Spinal cord (tissue), 10 donors: ENCODE results near the gene ITPK1. TPM values are rescaled to one million over a fixed set of nuclear protein-coding genes. Genes with fewer than 3 reads are reported as not detected.

Source experiments
- DNase-seq, 6 donors: peaks; one replicate each; pipeline versions ENCODE4 v3.0.0 to v3.0.0-alpha.2; 2013 to 2015; ENCODE audit warnings: low spot score in 6 of 6, low read depth in 4 of 6
- H3K27ac ChIP-seq: one replicate; pipeline ENCODE4 v1.5.1; 2013; ENCODE audit warnings: low read depth, low read length, control low read depth
- H3K27me3 ChIP-seq: one replicate; pipeline ENCODE4 v1.6.1; 2013; ENCODE audit warnings: low read length; ENCODE audit not compliant: control insufficient read depth, insufficient read depth
- H3K36me3 ChIP-seq: one replicate; pipeline ENCODE4 v1.6.1; 2013; ENCODE audit warnings: low read length; ENCODE audit not compliant: control insufficient read depth, insufficient read depth
- H3K4me1 ChIP-seq: one replicate; pipeline ENCODE4 v1.6.1; 2013; ENCODE audit warnings: low read length; ENCODE audit not compliant: control insufficient read depth, insufficient read depth
- H3K4me3 ChIP-seq: one replicate; pipeline ENCODE4 v1.5.1; 2013; ENCODE audit warnings: low read depth, low read length, control low read depth
- H3K9me3 ChIP-seq: one replicate; pipeline ENCODE4 v1.6.1; 2013; ENCODE audit warnings: low read length; ENCODE audit not compliant: control insufficient read depth, insufficient read depth
- WGBS: methylation state at CpG from one replicate; pipeline ENCODE4 v1.1.5; 2013; ENCODE audit warnings: missing lambda C conversion rate; ENCODE audit not compliant: insufficient coverage; 5-methylcytosine and 5-hydroxymethylcytosine counted together
- polyA plus RNA-seq, 2 donors: library from polyadenylated mRNA; unstranded; fragments of 120-200 nt; gene quantifications; one replicate each; pipeline ENCODE4 v1.2.1, GENCODE V29; 2013; ENCODE audit not compliant: insufficient read length in 2 of 2
- total RNA-seq, 2 donors: library from RNA; depleted of rRNA in 1 of 2; stranded (reverse); fragments of 120-200 nt in 1 of 2; fragments of >200 nt in 1 of 2; gene quantifications; one replicate each; pipeline versions ENCODE4 v1.2.3 to v1.2.4, GENCODE V29; 2013 to 2014
- donor health status: healthy.

Gene ITPK1
- total and polyA plus RNA-seq, 4 donors, result 33.8 to 147 (median 83.3) TPM

DNA sequence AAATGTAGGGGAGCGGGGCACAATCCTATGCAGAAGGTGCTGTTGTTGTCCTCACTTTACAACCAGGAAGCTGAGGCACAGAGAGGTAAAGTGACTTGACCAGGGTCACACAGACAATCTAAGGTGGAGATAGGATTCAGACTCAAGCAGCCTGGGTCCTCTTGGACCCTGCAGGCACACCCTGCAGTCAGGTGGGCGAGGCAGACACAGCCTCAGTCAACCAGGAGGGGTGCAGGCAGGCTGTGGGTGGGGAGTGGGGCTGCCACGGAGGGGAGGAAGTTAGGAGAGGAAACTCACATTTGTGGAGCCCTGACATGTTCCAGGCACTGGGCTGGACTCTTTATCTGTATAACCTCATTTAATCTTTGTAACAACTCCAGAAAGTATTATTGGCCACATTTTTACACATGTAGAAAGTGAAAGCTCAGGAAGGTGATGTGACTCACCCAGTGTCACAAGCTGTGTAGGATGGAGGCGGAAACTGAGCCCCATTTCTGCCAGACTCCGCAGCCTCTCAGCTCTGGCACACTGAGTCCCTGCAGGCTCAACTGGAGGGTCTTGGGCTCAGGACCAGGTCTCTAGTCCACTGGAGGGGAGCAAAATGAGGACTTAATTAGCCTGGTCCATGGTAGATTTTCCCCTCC, 217.7 kb downstream of the ITPK1 start:
- H3K36me3 ChIP-seq, result no peaks in the 10 kb centered on the region
- H3K4me1 ChIP-seq, result peaks cover 7% of the 10 kb centered on the region
- no peak overlapping the region for H3K4me3 ChIP-seq
- H3K27me3 ChIP-seq, result peaks cover 9% of the 10 kb centered on the region
- WGBS, result 93% methylated on average over 3 of the region's 5 CpGs
- DNase-seq, result no peak
- no peak overlapping the region for H3K27ac ChIP-seq
- peaks cover 2% of the 10 kb centered on the region for H3K9me3 ChIP-seq

GRCh38 chr14:92895352-92895878, 220.3 kb downstream of the ITPK1 start:
- H3K9me3 ChIP-seq, result peaks cover 4% of the 10 kb centered on the region
- peaks cover 7% of the 10 kb centered on the region for H3K4me1 ChIP-seq
- H3K27ac ChIP-seq, result no peak overlapping the region
- DNase-seq, result no peak
- H3K36me3 ChIP-seq, result no peaks in the 10 kb centered on the region
- H3K4me3 ChIP-seq, result no peak overlapping the region
- no CpG with 5 or more reads among the region's 4 CpGs for WGBS
- H3K27me3 ChIP-seq, result peaks cover 3% of the 10 kb centered on the region

GRCh38 chr14:92892589-92892988, 223.1 kb downstream of the ITPK1 start:
- no peaks in the 10 kb centered on the region for H3K27me3 ChIP-seq
- H3K4me3 ChIP-seq, result no peak overlapping the region
- H3K9me3 ChIP-seq, result peaks cover 4% of the 10 kb centered on the region
- no peaks in the 10 kb centered on the region for H3K36me3 ChIP-seq
- H3K27ac ChIP-seq, result no peak overlapping the region
- H3K4me1 ChIP-seq, result peaks cover 11% of the 10 kb centered on the region
- DNase-seq, result no peak

- Histone ChIP-seq H3K27ac (no peak overlapping the region), H3K27me3 (no peaks in the 10 kb centered on the region), H3K9me3 (peaks cover 4% of the 10 kb centered on the region), H3K4me1 (peaks cover 19% of the 10 kb centered on the region), H3K4me3 (no peak overlapping the region), H3K36me3 (no peaks in the 10 kb centered on the region)
- DNase-seq, result peak in 1 of 6 donors; percentile 86
- WGBS, result 22% methylated on average over 3 of the region's 7 CpGs
These were observed 224.7 kb downstream of the ITPK1 start for GRCh38 chr14:92890830-92891588.

DNA sequence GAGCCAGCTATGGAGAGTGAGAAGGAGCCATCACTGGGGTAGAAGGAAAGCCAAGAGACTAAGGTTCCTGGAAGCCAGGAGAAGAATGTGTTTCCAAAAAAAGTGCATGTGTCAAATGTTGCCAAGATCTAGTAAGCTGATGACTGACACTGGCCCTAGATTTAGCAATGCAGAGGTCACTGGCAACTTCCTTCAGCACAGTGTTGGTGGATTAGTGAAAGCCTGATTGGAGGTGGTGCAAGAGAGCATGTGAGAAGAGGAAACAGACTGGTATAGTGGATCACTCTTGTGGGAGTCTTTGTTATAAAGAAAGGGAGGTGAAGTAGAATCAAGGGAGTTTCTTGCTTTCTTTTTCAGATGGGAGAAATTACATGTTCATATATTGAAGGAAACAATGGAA, 226.8 kb downstream of the ITPK1 start:
- Histone ChIP-seq H3K4me3 (no peak overlapping the region), H3K9me3 (peaks cover 2% of the 10 kb centered on the region), H3K36me3 (no peaks in the 10 kb centered on the region), H3K27me3 (no peaks in the 10 kb centered on the region), H3K27ac (no peak overlapping the region), H3K4me1 (peaks cover 19% of the 10 kb centered on the region)
- DNase-seq, result no peak

DNA sequence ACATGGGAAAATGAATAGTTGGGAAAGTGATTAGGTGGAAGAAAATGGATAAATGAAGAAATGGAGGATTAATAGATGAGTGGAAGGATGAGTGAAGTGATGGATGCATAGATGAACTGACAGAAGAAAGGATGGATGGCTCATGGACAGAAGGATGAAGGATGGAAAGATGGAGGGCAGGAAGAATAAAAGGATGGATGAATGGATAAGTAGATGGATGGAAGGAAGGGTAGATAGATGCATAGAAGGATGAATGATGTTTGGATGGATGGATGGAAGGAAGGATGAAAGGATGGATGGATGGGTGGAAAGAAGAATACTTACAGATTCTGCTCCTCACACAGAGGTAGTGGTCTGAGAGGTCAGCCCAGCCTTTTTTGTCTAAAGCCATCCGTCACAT, 228.6 kb downstream of the ITPK1 start:
- no peak overlapping the region for H3K4me3 ChIP-seq
- H3K4me1 ChIP-seq, result peaks cover 19% of the 10 kb centered on the region
- H3K9me3 ChIP-seq, result no peaks in the 10 kb centered on the region
- H3K36me3 ChIP-seq, result no peaks in the 10 kb centered on the region
- DNase-seq, result no peak
- no peaks in the 10 kb centered on the region for H3K27me3 ChIP-seq
- WGBS, result no CpG with 5 or more reads among the region's 1 CpG
- H3K27ac ChIP-seq, result no peak overlapping the region

Other genes with a start within 250 kb of the ITPK1 start
- gene CHGA, start 192.8 kb downstream of the ITPK1 start, total RNA-seq, result 10 to 100 TPM; 25.3 to 32.2 TPM
- gene CHGA, start 192.8 kb downstream of the ITPK1 start, polyA plus RNA-seq, result 100 to 1,000 TPM; 142 to 143 TPM
- gene MOAP1, start 69.0 kb upstream of the ITPK1 start, total RNA-seq, result 100 to 1,000 TPM in 1 of 2 donors, 10 to 100 TPM in 1; 68.3 to 149 TPM
- gene MOAP1, start 69.0 kb upstream of the ITPK1 start, polyA plus RNA-seq, result 100 to 1,000 TPM; 145 to 157 TPM
- gene LYSET, start 69.4 kb upstream of the ITPK1 start, total RNA-seq, result 10 to 100 TPM; 11.6 to 19.9 TPM
- gene LYSET, start 69.4 kb upstream of the ITPK1 start, polyA plus RNA-seq, result 10 to 100 TPM; 29.1 to 32.8 TPM
- gene GON7, start 91.1 kb upstream of the ITPK1 start, total RNA-seq, result 10 to 100 TPM; 13.6 to 22.0 TPM
- gene GON7, start 91.1 kb upstream of the ITPK1 start, polyA plus RNA-seq, result 10 to 100 TPM; 16.7 to 16.8 TPM
- 10 to 100 TPM; 28.2 to 40.1 TPM for gene UBR7, start 91.3 kb upstream of the ITPK1 start, total RNA-seq
- 10 to 100 TPM; 38.2 to 41.4 TPM for gene UBR7, start 91.3 kb upstream of the ITPK1 start, polyA plus RNA-seq
- 10 to 100 TPM; 27.7 to 41.8 TPM for gene BTBD7, start 217.1 kb upstream of the ITPK1 start, total RNA-seq
- 10 to 100 TPM; 19.1 to 22.0 TPM for gene BTBD7, start 217.1 kb upstream of the ITPK1 start, polyA plus RNA-seq
- gene COX8C, start 231.3 kb upstream of the ITPK1 start, total RNA-seq, result not detected
- under 1 TPM in 1 of 2 donors, not detected in 1; 0.30 TPM for gene COX8C, start 231.3 kb upstream of the ITPK1 start, polyA plus RNA-seq